Measurements from ENCODE around the gene TBL2.
"Not testable (repeated sequence)": the region's sequence is repeated elsewhere in the genome, so short reads cannot be mapped to it uniquely, and the experiment has no call there.

The TBL2 gene

DNA sequence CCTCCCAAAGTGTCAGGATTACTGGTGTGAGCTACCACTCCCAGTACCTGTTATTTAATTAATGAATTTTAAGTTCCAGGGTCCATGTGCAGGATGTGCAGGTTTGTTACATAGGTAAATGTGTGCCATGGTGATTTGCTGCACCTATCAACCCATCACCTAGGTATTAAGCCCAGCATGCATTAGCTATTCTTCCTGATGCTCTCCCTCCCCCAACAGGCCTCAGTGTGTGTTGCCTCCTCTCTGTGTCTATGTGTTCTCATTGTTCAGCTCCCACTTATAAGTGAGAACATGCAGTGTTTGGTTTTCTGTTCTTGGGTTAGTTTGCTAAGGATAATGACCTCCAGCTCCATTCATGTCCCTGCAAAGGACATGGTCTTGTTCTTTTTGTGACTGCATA, 11.9 kb downstream of the TBL2 start:
- H3K27ac Mint-ChIP-seq = peak overlapping the region; percentile 71
- ATAC-seq = not testable (repeated sequence)

DNA sequence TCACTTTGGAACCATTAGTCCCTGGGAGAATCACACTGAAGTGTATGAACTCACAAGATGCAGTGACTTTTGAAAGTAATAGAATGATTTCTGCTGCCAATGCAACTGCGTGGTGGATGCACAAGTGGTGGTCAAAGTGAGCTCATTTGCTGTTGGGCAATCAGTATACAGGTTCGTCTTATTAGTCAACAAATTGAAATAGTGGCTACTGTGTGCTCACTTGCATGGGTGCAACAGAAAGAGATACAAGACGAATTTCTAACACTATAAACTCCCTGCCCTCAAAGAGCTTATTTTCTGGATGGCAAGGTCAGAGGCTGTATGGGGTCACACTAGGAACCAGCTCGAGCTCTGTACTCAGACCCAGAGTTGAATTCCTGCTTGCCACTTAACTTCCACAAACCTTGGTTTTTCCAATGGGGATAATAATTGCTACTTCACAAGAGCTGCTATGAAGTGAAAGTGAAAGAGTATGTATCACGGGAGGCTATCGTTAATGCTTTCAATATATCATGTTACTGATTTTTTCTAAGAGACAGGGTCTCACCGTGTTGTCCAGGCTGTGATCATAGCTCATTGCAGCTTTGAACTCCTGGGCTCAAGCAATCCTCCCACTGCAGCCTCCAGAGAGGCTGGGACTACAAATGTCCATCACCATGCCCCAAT, 12.6 kb downstream of the TBL2 start:
- ATAC-seq (peak; percentile 62), DNase-seq (ENCODE audit: low spot score in 2 of 2) (no peak)
- H3K4me3 Mint-ChIP-seq = peak overlapping the region; percentile 61
- peaks cover 22% of the 10 kb centered on the region for H3K4me1 Mint-ChIP-seq
- H3K36me3 Mint-ChIP-seq = peaks cover 28% of the 10 kb centered on the region
- H3K27ac Mint-ChIP-seq = peak overlapping the region; percentile 71
- no peaks in the 10 kb centered on the region for H3K9me3 Mint-ChIP-seq

More for the DNA sequence above, 11.9 kb downstream of the TBL2 start:
- Mint-ChIP-seq H3K4me3 (peak overlapping the region; percentile 61), H3K36me3 (peaks cover 34% of the 10 kb centered on the region), H3K4me1 (peaks cover 19% of the 10 kb centered on the region)
- not testable (repeated sequence) for DNase-seq (ENCODE audit: low spot score in 2 of 2); H3K9me3 Mint-ChIP-seq

DNA sequence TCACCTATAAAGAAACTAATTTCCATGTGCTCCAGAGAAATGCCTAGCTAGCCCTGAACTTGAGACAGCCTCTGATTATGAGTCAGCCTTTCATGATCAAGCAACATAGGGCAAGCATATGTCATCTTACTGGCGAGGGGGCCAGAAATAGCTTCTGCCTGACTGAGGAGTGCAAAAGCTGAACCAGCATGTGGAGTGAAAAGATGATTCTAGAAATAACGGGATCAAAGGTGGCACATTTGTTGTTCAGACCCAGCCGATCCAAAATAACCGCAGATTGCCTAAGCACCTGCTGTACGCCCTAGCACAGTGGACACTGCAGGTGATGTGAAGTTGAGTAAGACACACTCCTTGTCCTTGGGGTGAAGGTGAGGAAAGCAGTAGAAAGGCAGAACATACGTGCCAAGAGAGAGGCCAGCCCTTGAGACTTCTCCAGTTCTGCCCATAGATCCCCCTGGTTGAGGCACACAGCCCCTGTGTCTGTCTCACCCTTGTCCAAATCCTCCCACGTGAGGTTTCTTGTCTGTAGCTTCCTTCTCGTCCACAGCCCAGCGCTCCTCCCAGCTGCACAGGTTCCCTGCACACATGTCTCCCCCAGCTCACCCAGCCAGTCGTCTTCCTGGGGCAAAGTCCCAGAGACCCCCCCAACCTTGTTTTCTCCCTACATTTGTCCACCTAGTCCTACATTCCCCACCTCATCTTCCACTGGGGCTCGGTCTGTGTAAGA, 18.1 kb downstream of the TBL2 start:
- Mint-ChIP-seq H3K36me3 (peaks cover 30% of the 10 kb centered on the region), H3K9me3 (no peaks in the 10 kb centered on the region), H3K27ac (peak overlapping the region; percentile 58), H3K4me1 (peaks cover 30% of the 10 kb centered on the region), H3K4me3 (no peak overlapping the region)
- peak; percentile 39 for ATAC-seq
- DNase-seq (ENCODE audit: low spot score in 2 of 2) = no peak

DNA sequence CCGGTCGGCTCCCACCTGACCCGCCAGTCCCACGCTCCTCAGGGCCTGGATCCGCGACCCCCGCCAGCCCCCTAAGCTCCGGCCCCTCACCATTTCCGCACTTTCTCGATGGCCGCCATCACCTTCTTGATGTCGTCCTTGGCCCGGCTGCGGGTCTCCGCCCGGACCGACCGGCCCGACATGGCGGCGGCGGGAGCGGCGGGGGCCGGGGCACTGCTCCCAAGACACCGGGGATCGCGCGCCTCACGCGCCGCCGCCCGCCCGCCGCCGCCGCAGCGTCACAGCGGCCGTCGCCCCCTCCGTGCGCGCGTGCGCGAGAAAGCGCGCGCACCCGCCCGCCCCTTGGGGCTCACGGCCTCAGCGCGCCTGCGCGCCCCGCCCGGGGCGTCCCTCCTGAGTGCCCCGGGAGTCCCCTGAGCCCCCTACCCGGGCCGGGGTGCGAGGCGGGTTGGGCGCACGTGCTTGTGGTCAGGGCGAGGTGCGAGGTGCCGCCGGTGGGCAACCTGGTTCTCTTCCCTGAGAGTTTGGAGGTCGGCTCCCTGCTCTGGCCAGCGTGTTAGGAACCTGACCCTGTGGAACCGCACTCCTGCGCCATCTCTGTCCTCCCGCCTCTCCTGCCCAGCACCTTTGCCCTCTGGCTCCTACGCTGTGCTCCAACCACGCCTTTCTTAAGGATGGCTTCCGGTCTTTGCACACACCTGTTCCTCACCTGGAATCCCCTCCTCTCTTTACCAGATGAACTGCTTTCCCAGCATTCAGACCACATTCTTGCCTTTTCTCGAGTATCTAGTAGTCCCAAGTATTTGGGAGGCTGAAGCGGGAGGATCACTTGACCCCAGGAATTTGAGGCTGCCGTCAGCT, 20.8 kb downstream of the TBL2 start, which contains the start of gene BCL7B:
Gene BCL7B, minus strand, starts transcription at position 294 of the 861 bp plus-strand sequence. Its CDS starts 112 bp downstream, at position 182.
- Mint-ChIP-seq H3K36me3 (peaks cover 57% of the 10 kb centered on the region), H3K9me3 (no peaks in the 10 kb centered on the region), H3K27ac (peak within 1 kb of the TSS; percentile 95), H3K4me1 (peaks cover 47% of the 10 kb centered on the region), H3K4me3 (peak within 1 kb of the TSS; percentile 91)
- ATAC-seq (peak; percentile 74), DNase-seq (ENCODE audit: low spot score in 2 of 2) (peak; percentile 81 to 91)

DNA sequence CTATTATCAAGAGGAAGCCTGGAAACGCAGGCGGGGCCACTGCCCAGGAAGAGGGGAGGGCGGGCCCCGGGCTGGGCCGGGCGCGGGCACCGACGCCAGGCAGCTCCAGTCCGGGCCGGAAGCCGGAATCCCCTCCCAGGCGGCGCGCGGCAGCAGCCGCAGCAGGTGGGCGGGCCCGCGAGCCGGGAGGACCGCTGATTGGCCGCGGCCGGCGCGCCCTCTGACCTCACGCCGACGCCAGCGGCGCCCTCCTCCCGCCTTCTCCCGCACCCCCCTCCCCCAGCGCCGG, 21.3 kb downstream of the TBL2 start:
- peak overlapping the region; percentile 91 for H3K4me3 Mint-ChIP-seq
- no peaks in the 10 kb centered on the region for H3K9me3 Mint-ChIP-seq
- DNase-seq (ENCODE audit: low spot score in 2 of 2) (peak; percentile 86 to 92), ATAC-seq (peak; percentile 94)
- H3K36me3 Mint-ChIP-seq = peaks cover 61% of the 10 kb centered on the region
- H3K4me1 Mint-ChIP-seq = peaks cover 47% of the 10 kb centered on the region
- peak overlapping the region; percentile 95 for H3K27ac Mint-ChIP-seq

DNA sequence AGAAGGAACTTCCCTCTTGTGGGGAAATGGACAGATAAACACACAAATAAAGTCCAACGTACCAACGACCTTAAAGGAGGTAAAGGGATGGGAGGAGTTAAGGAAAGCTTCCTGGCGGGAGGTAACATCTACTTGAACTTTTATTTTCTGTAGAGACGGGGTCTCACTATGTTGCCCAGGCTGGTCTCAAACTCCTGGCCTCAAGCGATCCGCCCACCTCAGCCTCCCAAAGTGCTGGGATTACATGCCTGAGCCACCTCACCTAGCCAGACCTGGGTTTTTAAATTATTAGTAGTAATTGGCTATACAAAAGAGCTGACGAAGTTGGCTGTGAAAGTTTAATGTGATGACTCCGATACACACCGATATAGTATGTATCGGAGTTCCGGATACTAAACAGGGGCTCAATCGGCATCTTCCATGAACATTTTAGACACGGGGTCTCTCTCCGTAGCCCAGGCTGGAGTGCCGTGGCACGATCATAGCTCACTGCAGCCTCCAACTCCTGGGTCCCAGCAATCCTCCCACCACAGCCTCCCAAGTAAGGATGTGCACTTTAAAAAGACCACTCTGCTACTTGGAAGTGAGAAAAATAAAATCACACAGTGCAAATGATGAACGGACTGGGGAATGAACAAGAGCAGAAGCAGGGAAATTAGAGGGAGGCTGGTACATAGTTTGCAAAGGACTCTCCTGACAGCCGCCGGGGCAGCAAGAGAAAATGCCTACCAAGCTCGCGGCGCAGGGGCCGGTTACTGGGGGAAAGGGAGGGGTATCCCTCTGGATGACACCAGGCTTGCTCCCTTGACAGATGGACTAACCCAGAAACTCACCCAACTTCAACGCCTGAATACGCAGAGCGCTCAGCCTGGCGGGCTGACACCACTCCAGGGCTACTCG, 21.9 kb downstream of the TBL2 start:
- Mint-ChIP-seq H3K27ac (peak overlapping the region; percentile 95), H3K4me1 (peaks cover 47% of the 10 kb centered on the region), H3K36me3 (peaks cover 64% of the 10 kb centered on the region), H3K4me3 (peak overlapping the region; percentile 91), H3K9me3 (no peaks in the 10 kb centered on the region)
- DNase-seq (ENCODE audit: low spot score in 2 of 2) (no peak), ATAC-seq (no peak)

DNA sequence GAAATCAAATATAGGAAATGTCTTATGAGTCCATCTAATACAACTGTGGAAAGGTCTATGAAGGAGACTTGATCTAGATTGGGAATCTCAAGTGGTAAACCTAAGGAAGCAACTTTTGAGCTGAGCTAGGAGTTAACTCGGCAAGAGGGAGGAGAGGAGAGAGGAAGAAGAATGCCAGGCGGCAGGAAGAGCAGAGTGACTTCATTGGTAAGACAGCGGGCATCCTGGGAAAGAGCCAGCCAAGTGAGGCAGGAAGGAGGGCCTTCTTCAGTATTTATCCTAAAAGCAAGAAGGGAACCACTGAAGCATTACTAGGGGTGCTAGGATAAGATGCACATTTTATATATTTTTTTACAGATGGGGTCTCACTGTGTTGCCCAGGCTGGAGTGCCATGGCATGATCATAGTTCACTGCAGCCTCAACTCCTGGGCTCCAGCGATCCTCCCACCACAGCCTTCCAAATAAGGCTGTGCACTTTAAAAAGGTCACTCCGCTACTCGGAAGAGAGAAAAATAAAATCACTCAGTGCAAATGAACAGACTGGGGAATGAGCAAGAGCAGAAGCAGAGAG, 22.9 kb downstream of the TBL2 start:
- DNase-seq (ENCODE audit: low spot score in 2 of 2) = no peak
- peak overlapping the region; percentile 91 for H3K4me3 Mint-ChIP-seq
- peaks cover 73% of the 10 kb centered on the region for H3K36me3 Mint-ChIP-seq

DNA sequence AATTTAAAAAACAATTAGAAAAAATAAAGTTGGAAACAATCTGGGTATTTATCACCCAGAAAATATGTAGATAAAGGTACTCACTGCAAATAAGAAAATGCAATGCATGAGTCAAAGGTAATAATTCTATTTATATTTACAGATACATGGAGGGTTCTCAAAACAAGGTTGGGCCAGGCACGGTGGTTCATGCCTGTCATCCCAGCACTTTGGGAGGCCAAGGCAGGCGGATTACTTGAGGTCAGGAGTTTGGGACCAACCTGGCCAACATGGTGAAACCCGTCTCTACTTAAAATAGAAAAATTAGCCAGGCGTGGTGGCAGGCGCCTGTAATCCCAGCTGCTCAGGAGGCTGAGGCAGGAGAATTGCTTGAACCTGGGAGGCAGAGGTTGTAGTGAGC, 28.3 kb downstream of the TBL2 start:
- Mint-ChIP-seq H3K27ac (peak overlapping the region; percentile 78), H3K36me3 (peaks cover 100% of the 10 kb centered on the region), H3K4me1 (peaks cover 41% of the 10 kb centered on the region)
- H3K9me3 Mint-ChIP-seq; ATAC-seq; DNase-seq (ENCODE audit: low spot score in 2 of 2); H3K4me3 Mint-ChIP-seq: not testable (repeated sequence)

More for the DNA sequence above, 22.9 kb downstream of the TBL2 start:
- ATAC-seq = no peak
- Mint-ChIP-seq H3K27ac (peak overlapping the region; percentile 75), H3K9me3 (no peaks in the 10 kb centered on the region), H3K4me1 (peaks cover 41% of the 10 kb centered on the region)

DNA sequence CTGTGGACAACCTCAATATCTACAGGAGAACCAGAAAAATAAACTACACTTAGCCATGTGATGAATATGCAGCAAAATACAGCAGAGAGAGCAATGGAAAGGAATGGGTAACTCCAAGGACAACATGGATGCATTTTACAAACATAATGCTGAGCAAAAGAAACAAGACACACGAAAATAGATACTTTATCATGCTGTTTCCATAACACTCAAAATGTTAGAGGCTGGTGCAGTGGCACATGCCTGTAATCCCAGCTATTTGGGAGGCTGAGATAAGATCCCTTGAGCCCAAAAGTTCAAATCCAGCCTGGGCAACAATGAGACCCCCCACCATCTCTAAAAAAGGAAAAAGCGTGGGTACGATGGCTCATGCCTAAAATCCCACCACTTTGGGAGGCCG, 29.2 kb downstream of the TBL2 start:
- ATAC-seq (no peak), DNase-seq (ENCODE audit: low spot score in 2 of 2) (no peak)
- H3K36me3 Mint-ChIP-seq = peaks cover 100% of the 10 kb centered on the region
- H3K27ac Mint-ChIP-seq = peak overlapping the region; percentile 78
- H3K9me3 Mint-ChIP-seq = no peaks in the 10 kb centered on the region
- H3K4me1 Mint-ChIP-seq = peaks cover 32% of the 10 kb centered on the region
- no peak overlapping the region for H3K4me3 Mint-ChIP-seq

DNA sequence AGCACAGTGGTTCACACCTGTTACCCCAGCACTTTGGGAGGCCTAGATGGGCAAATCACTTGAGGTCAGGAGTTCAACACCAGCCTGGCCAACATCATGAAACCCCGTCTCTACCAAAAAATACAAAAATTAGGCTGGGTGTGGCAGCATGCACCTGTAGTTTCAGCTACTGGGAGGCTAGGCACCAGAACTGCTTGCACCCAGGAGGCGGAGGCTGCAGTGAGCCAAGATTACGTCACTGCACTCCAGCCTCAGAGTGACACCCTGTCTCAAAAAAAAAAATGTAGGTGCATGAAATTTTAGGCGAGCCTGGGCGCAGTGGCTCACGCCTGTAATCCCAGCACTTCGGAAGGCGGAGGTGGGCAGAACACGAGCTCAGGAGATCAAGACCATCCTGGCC, 30.5 kb downstream of the TBL2 start:
- no peaks in the 10 kb centered on the region for H3K9me3 Mint-ChIP-seq
- no peak for ATAC-seq
- peaks cover 24% of the 10 kb centered on the region for H3K4me1 Mint-ChIP-seq
- H3K27ac Mint-ChIP-seq = peak overlapping the region; percentile 78
- H3K4me3 Mint-ChIP-seq = no peak overlapping the region
- no peak for DNase-seq (ENCODE audit: low spot score in 2 of 2)
- H3K36me3 Mint-ChIP-seq = peaks cover 100% of the 10 kb centered on the region

DNA sequence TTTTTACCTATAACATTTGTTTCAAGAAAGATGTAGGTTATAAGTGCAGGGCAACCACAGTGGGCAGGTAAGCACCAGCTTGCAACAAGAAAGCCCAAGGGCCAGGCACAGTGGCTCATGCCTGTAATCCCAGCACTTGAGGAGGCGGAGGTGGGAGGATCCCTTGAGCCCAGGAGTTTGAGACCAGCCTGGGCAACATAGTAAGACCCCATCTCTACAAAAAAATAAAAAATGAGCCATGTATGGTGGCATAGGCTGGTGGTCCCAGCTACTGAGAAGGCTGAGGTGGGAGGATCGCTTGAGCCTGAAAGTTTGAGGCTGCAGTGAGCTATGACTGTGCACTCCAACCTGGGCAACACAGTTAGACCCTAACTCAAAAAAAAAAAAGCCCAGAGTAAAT, 33.7 kb downstream of the TBL2 start:
- no peak for ATAC-seq
- Mint-ChIP-seq H3K27ac (no peak overlapping the region), H3K4me3 (no peak overlapping the region), H3K9me3 (no peaks in the 10 kb centered on the region), H3K4me1 (peaks cover 27% of the 10 kb centered on the region), H3K36me3 (peaks cover 100% of the 10 kb centered on the region)
- DNase-seq (ENCODE audit: low spot score in 2 of 2) = no peak

DNA sequence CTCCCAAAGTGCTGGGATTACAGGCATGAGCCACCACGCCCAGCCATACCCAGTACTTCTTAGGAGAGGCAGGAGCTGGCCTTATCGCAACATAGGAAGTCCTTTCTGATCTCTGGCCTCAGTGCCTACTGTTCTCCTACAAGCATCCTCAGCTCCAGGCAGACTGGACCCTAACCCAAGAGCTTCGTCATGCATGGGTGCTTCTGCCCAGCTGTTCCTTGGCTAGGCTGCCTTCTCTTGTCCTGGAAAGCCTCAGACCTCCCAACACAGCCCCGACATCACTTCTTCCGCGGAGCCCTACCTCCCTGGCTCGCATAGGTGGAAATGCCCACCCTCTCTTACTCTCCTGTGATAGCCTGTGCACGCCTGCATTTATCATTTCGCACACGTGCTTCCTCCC, 36.7 kb downstream of the TBL2 start:
- Mint-ChIP-seq H3K27ac (peak overlapping the region; percentile 69), H3K36me3 (peaks cover 100% of the 10 kb centered on the region), H3K4me3 (no peak overlapping the region), H3K9me3 (no peaks in the 10 kb centered on the region), H3K4me1 (peaks cover 13% of the 10 kb centered on the region)
- ATAC-seq (no peak), DNase-seq (ENCODE audit: low spot score in 2 of 2) (no peak)

DNA sequence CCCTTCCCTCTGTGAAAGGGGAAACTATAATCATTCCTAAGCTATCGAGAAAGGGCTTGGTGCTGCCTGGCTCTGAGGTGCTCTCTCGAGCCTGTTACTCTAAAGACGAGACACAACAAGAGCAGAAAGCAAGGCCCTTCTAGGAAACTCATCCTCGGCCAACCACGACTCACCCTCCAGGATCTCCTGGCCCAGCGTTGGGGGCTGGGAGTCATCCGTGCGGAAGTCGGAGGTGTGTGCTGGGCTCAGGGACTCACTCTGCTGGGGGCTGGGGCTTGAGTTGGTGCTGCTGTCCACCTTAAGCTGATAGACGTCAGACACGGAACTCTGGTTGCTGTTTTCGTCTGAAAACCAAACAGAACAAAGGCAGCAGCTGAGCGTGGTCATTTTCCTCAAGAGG, 38.7 kb downstream of the TBL2 start:
- DNase-seq (ENCODE audit: low spot score in 2 of 2) (no peak), ATAC-seq (no peak)
- Mint-ChIP-seq H3K4me1 (peaks cover 6% of the 10 kb centered on the region), H3K36me3 (peaks cover 100% of the 10 kb centered on the region), H3K4me3 (no peak overlapping the region), H3K9me3 (no peaks in the 10 kb centered on the region), H3K27ac (no peak overlapping the region)

DNA sequence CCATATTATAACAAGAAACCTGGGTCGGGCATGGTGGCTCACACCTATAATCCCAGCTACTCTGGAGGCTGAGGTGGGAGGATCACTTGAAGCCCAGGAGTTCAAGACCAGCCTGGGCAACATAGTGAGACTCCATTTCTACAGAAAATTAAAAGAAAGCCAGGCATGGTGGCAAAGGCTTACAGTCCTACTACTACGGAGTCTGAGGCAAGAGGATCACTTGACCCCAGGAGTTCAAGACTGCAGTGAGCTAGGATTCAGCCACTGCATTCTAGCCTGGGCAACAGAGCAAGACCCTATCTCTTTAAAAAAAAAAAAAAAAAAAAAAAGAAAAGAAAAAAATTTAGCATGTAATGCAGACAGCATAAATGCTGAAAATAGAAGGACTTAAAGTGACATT, 39.9 kb downstream of the TBL2 start:
- not testable (repeated sequence) for H3K4me1 Mint-ChIP-seq; H3K4me3 Mint-ChIP-seq; ATAC-seq; H3K9me3 Mint-ChIP-seq; DNase-seq (ENCODE audit: low spot score in 2 of 2)
- H3K27ac Mint-ChIP-seq = peak overlapping the region; percentile 80
- H3K36me3 Mint-ChIP-seq = peaks cover 91% of the 10 kb centered on the region
